ENCODE results near the gene TRMT2B.
"Not testable (repeated sequence)": the region's sequence is repeated elsewhere in the genome, so short reads cannot be mapped to it uniquely, and the experiment has no call there.

The TRMT2B gene

DNA sequence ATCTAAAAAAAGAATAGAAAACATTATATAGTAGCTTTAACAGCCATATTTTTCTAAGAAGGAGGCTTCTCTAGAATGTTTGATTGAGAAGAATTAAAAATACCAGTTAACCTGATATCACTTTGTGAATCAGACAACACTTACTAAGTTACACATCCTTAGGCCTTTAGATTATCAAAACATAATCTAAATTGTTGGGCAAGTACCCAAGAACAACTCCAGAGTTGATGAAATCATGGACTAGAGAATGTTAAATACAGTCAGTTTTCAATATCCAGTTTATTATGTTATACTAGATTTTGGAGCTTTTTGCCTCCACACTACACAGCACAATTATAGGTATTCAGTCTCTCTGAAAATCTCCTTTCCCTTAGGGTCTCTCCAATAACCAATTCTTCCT is 42.8 kb downstream of the TRMT2B start:
- in situ Hi-C loops (cut with MboI; ENCODE audit: low sequenced_read_pairs, unreplicated experiment): no loop called here
- TF ChIP-seq, protein P1, sequence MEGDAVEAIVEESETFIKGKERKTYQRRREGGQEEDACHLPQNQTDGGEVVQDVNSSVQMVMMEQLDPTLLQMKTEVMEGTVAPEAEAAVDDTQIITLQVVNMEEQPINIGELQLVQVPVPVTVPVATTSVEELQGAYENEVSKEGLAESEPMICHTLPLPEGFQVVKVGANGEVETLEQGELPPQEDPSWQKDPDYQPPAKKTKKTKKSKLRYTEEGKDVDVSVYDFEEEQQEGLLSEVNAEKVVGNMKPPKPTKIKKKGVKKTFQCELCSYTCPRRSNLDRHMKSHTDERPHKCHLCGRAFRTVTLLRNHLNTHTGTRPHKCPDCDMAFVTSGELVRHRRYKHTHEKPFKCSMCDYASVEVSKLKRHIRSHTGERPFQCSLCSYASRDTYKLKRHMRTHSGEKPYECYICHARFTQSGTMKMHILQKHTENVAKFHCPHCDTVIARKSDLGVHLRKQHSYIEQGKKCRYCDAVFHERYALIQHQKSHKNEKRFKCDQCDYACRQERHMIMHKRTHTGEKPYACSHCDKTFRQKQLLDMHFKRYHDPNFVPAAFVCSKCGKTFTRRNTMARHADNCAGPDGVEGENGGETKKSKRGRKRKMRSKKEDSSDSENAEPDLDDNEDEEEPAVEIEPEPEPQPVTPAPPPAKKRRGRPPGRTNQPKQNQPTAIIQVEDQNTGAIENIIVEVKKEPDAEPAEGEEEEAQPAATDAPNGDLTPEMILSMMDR (IDR thresholded peaks at IDR 0.05; ENCODE audit: borderline replicate concordance, control extremely low read depth, extremely low read depth, insufficient read depth, missing control alignments): no peak
- no peak for DNase-seq (ENCODE audit: low spot score)

DNA sequence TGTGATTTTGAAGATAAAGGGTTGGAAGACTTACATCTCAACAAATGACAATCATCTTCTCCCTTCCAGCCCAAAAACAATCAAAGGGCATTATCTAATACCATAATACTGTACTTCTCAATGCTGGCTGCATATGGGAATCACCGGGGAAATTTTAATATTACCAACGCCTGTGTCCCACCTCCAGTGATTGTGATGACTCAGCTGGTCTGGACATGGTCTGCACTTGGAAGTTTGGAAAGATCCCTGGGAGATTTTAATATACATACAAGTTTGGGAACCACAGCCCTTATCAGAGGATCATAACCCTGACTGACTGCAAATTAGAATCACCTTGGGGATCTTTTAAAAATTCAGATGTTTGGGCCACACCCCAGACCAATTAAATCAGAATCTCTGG is 52.5 kb downstream of the TRMT2B start:
- TF ChIP-seq, protein P1 (IDR thresholded peaks at IDR 0.05; ENCODE audit: borderline replicate concordance, control extremely low read depth, extremely low read depth, insufficient read depth, missing control alignments): no peak
- no peak for DNase-seq (ENCODE audit: low spot score)
- in situ Hi-C loops (cut with MboI; ENCODE audit: low sequenced_read_pairs, unreplicated experiment): no loop called here

DNA sequence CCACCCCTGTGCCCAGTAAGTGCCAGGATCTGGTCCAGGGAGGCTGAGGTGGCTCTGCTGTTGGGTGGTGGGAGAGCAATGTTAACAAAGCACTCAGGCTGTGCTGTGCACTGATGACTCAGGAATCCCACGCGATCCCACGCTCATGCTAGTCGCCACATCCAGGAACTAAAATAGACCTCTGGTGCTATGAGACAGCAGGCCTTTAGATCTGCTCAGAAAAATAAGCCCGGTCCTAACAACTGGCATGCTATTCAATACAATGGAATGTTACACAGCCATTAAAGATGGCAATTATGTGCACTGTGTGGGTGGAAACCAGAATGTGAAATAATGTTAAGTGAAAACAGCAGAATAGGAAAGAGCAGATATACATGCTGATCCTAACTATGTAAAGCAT is 56.4 kb downstream of the TRMT2B start:
- DNase-seq (ENCODE audit: low spot score): no peak
- in situ Hi-C loops (cut with MboI; ENCODE audit: low sequenced_read_pairs, unreplicated experiment): no loop called here
- TF ChIP-seq, protein P1 (IDR thresholded peaks at IDR 0.05; ENCODE audit: borderline replicate concordance, control extremely low read depth, extremely low read depth, insufficient read depth, missing control alignments): no peak

DNA sequence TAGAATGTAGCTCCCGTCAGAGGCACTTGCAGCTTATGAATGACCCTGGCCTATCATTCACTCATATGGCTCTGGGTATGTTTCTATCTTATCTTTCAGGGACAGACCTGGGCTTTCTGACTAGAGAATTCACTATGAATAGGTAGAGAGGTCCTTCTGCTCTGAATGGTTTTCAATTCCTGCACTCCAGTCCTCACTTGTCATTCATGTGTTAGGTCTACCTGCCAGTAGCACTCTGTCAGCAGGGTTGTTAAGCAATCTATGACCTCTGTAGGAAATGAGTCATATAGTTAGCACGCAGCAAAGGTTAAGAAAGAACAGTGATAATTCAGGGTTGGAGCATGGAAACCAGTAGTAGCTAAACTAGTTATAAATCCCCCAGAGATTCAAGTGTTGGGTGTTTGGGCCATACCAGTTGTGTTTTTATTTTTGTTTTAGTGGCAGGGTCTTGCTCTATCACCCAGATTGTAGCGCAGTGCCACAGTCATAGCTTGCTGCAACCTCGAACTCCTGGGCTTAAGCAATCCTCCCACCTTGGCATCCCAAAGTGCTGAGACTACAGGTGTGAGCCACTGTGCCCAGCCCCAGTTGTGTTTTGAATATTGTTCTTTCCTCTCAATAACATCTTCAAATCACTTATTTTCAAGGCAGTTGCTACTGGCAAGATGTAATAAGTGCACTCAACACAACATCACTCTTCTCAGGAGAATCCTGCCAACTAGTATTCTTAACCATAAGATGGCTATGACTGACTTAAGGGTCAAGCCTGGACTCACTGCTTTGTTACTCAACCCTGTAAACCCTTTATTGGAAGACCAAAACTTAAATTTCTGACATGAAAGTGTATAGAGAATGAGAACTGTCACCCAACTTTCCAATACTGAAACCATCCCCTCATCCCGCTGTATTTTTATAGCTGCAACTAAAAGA is 57.3 kb downstream of the TRMT2B start:
- DNase-seq (ENCODE audit: low spot score): peak; percentile 13
- in situ Hi-C loops (cut with MboI; ENCODE audit: low sequenced_read_pairs, unreplicated experiment): no loop called here
- TF ChIP-seq, protein P1 (IDR thresholded peaks at IDR 0.05; ENCODE audit: borderline replicate concordance, control extremely low read depth, extremely low read depth, insufficient read depth, missing control alignments): no peak

DNA sequence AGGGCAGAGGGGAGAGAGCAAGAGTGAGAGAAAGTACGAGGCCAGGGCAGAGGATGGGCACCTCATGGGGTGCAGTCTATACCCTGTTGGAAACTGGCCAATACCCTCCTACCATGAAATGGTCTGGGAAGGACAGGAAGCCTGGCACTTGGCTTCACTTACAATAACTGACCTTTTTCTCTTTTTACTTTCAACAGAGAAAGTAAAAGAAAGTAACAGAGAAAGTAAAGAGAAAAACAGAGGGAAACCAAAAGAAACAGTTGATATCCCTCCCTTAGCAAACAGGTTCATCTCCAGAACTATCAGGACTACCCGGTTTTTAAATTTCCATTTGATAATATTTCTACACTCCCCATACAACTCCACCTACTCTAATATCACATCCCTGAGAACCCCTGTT is 61.8 kb downstream of the TRMT2B start:
- in situ Hi-C loops (cut with MboI; ENCODE audit: low sequenced_read_pairs, unreplicated experiment): no loop called here
- no peak for DNase-seq (ENCODE audit: low spot score)
- TF ChIP-seq, protein P1 (IDR thresholded peaks at IDR 0.05; ENCODE audit: borderline replicate concordance, control extremely low read depth, extremely low read depth, insufficient read depth, missing control alignments): no peak

DNA sequence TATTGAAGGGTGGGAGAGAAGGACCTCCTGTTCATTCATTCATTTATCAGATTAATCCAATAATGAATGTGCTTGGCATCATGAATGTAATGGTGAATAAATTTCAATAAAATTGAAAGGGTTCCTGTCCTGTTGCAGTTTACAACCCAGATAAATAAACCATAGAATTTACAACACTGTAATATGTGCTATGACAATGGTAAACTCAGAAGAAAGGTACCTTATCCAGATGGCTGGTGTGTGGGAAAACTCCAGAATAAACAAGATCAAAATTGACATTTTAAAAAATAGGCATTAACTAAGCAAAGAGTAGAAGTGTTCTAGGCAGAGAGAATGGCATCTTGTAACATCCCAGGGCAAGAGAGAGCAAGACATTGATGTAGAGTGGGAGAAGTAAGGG is 67.1 kb downstream of the TRMT2B start:
- TF ChIP-seq, protein P1 (IDR thresholded peaks at IDR 0.05; ENCODE audit: borderline replicate concordance, control extremely low read depth, extremely low read depth, insufficient read depth, missing control alignments): no peak
- no peak for DNase-seq (ENCODE audit: low spot score)
- in situ Hi-C loops (cut with MboI; ENCODE audit: low sequenced_read_pairs, unreplicated experiment): no loop called here

DNA sequence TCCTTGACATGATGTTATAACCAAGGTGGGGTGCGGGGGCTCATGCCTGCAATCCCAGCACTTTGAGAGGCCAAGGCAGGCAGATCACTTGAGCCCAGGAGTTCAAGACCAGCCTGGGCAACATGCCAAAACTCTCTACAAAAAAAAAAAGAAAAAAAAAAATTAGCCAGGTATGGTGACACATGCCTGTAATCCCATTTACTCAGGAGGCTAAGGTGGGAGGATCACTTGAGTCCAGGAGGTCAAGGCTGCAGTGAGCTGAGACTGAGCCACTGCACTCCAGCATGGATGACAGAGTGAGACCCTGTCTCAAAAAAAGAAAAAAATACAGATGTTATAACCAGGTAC is 70.4 kb downstream of the TRMT2B start:
- DNase-seq (ENCODE audit: low spot score); in situ Hi-C loops (cut with MboI; ENCODE audit: low sequenced_read_pairs, unreplicated experiment): not testable (repeated sequence)
